Heart right ventricle (tissue), 16 donors: ENCODE measurements around the gene ARMC7. TPM values are rescaled to one million over a fixed set of nuclear protein-coding genes. Genes with fewer than 3 reads are reported as not detected.
A peak's percentile ranks its signal among the peaks of the same experiment; 100 is the strongest.

Source experiments
- ATAC-seq, 8 donors: fragments of 200-7000 bp; cut with Tn5 transposase; one replicate each; pipeline ENCODE4 v1.9.1; 2020; ENCODE audit warnings: mild to moderate bottlenecking in 8 of 8, moderate library complexity in 8 of 8, moderate number of reproducible peaks in 1 of 8
- DNase-seq, 2 donors: peaks; one replicate each; pipeline ENCODE4 v3.0.0-alpha.2; 2020
- H3K27ac ChIP-seq, 10 donors: fragments of 200-600 bp; sonication (generic) in 2 of 10; one replicate each; pipeline versions ENCODE4 v1.5.0 to v1.8.0; 2020 to 2022; ENCODE audit warnings: mild to moderate bottlenecking in 3 of 10
- H3K27me3 ChIP-seq, 7 donors: fragments of 200-600 bp; one replicate each; pipeline ENCODE4 v1.8.0; 2021 to 2022; ENCODE audit warnings: mild to moderate bottlenecking in 2 of 7
- H3K36me3 ChIP-seq, 9 donors: fragments of 200-600 bp; sonication (generic) in 1 of 9; one replicate each; pipeline versions ENCODE4 v1.5.0 to v1.8.0; 2020 to 2022; ENCODE audit warnings: mild to moderate bottlenecking in 2 of 9
- H3K4me1 ChIP-seq, 9 donors: fragments of 200-600 bp; sonication (generic) in 1 of 9; one replicate each; pipeline versions ENCODE4 v1.5.0 to v1.8.0; 2020 to 2022; ENCODE audit warnings: mild to moderate bottlenecking in 4 of 9
- H3K4me3 ChIP-seq, 10 donors: fragments of 200-600 bp; sonication (generic) in 2 of 10; one replicate each; pipeline versions ENCODE4 v1.5.0 to v1.8.0; 2020 to 2022; ENCODE audit warnings: mild to moderate bottlenecking in 7 of 10, moderate library complexity in 2 of 10
- H3K9me3 ChIP-seq, 11 donors: fragments of 200-600 bp in 10 of 11; sonication (generic) in 2 of 11; one replicate each; pipeline versions ENCODE4 v1.5.0 to v1.8.0; 2013 to 2022; ENCODE audit warnings: mild to moderate bottlenecking in 2 of 11, control low read depth in 1 of 11, moderate library complexity in 1 of 11
- WGBS, 2 donors: extraction: QIAGEN DNeasy Blood & Tissue Kit; methylation state at CpG; one replicate each; pipeline ENCODE4 v1.1.7; 2013; ENCODE audit warnings: inconsistent platforms in 1 of 2; 5-methylcytosine and 5-hydroxymethylcytosine counted together
- intact Hi-C, 10 donors: fragments of 100-400 bp; cut with DNase I; formaldehyde crosslinking; loops; one replicate each; pipeline versions ENCODE4 v1.11.1 to v1.14.2; 2022
- polyA plus RNA-seq, 2 donors: library from polyadenylated mRNA; stranded (reverse); fragments of 200-250 nt; gene quantifications; one replicate each; pipeline ENCODE4 v1.2.3, GENCODE V29; 2013
- total RNA-seq, 10 donors: library from RNA; stranded (reverse); fragmentation: NEBNext Ultra II Directional in 3 of 10; extraction: Animal tissue kit (Norgen Biotek cat#: 25700) in 3 of 10; gene quantifications; one replicate each; pipeline versions ENCODE4 v1.2.1 to v1.2.4, GENCODE V29; 2021 to 2023
- TF ChIP-seq, protein P1 (sequence below), 9 donors: fragments of 200-600 bp; sonication (generic) in 2 of 9; IDR thresholded peaks; one replicate each; pipeline versions ENCODE4 v1.5.0 to v1.8.0; 2021 to 2022; ENCODE audit warnings: antibody characterized with exemption in 9 of 9, mild to moderate bottlenecking in 5 of 9, moderate library complexity in 1 of 9
- donor health status: Arrhythmogenic right ventricular cardiomyopathy.
- donor health status: ischemic (EF 13 %, LVEDD 7.1; RV severe dilation, severe dysfunction).
- donor health status: healthy with polysubstance abuse.
- donor health status: DM: no; HTN: yes; CAD: no.
- donor health status: DM: no; HTN: no; CAD: no.
- donor health status: ischemic (EF 25% LVEDD 6.9; RV normal size, moderate dysfunction).
- donor health status: ischemic (EF 25% LVEDD 5.7; RV mildly dilated, moderate dysfunction).
- donor health status: healthy.
- donor health status: DM: yes; HTN: yes; CAD: no.
- donor health status: Ischemic cardiomyopathy.
- donor health status: ischemic (EF 35%, LVEDD 5.7; RV mildly dilated, moderate dysfunction).
- donor health status: nonischemic (EF 11% LVEDD 7.7; RV severe dilation, severe dysfunction).
- donor health status: DM: yes; HTN: yes; CAD: no.
- donor health status: PGD.
- donor health status: ischemic (EF 29% LVEDD 5.4; RV normal size, mild dysfunction).
- donor health status: nonischemic (EF 23%, LVEDD 6.1; RV moderate dilation, normal function).

ARMC7 gene
- total and polyA plus RNA-seq, 12 donors, result 3.1 to 7.9 (median 5.2) TPM

DNA sequence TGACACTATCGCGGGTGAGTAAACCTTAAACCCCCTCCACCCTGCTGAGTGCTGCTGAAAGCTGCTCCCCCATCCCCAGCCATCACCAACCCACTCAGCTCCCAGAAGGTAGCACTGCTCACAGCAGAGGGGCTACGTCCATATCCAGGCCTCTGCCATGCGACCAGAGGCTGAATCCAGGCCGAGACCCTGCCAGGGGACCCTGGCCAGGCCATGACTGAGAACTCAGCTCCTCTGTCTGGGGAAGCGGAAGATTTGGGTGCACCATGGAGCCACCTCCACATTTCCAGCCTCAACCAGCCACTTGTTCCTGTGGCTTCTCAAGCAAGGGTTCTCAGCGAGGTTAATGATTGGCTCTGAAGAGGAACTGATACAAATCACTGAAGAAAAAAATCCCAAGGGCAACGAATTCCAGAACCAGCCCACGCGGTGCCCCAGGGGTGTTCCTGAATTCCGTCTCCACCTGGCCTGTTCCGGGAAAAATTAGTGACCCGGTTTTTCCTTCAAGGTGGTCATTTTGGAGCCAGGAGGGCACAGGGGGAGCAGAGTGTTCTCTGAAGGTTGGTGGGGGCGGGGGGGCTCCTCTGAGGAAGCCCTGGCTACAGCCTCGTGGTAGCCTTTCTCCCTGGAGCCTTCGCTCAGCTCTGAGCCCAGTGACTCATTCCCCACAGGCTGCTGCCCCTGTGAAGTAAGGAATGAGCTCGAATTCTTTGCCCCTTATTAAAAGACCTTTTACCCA is 31.3 kb upstream of the ARMC7 start:
- peak in 4 of 8 donors; percentile 5 to 19 (median 12) for ATAC-seq

GRCh38 chr17:75079023-75079373 is 30.8 kb upstream of the ARMC7 start:
- WGBS, 2 donors, result 71% methylated on average over 8 of the region's 8 CpGs
- no peaks in the 10 kb centered on the region for H3K27me3 ChIP-seq
- H3K9me3 ChIP-seq, result no peaks in the 10 kb centered on the region
- DNase-seq (no peak), ATAC-seq (no peak)
- TF ChIP-seq, protein P1, sequence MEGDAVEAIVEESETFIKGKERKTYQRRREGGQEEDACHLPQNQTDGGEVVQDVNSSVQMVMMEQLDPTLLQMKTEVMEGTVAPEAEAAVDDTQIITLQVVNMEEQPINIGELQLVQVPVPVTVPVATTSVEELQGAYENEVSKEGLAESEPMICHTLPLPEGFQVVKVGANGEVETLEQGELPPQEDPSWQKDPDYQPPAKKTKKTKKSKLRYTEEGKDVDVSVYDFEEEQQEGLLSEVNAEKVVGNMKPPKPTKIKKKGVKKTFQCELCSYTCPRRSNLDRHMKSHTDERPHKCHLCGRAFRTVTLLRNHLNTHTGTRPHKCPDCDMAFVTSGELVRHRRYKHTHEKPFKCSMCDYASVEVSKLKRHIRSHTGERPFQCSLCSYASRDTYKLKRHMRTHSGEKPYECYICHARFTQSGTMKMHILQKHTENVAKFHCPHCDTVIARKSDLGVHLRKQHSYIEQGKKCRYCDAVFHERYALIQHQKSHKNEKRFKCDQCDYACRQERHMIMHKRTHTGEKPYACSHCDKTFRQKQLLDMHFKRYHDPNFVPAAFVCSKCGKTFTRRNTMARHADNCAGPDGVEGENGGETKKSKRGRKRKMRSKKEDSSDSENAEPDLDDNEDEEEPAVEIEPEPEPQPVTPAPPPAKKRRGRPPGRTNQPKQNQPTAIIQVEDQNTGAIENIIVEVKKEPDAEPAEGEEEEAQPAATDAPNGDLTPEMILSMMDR (IDR thresholded peaks at IDR 0.05), result no peak
- intact Hi-C loops, result loop anchor here in 1 of 10 donors (5.0 kb wide), 1 partner anchor 33 kb away; no protein-coding TSS in a partner anchor
- peak overlapping the region in 4 of 10 donors; percentile 87 to 90 (median 89) for H3K27ac ChIP-seq
- no peaks in the 10 kb centered on the region for H3K36me3 ChIP-seq
- no peak overlapping the region for H3K4me3 ChIP-seq
- H3K4me1 ChIP-seq, result peaks cover 7 to 46% (median 30%) of the 10 kb centered on the region in 9 donors

More for the DNA sequence above, 31.3 kb upstream of the ARMC7 start:
- H3K4me1 ChIP-seq, result peaks cover 7 to 41% (median 28%) of the 10 kb centered on the region in 9 donors
- H3K4me3 ChIP-seq, result peak overlapping the region in 1 of 10 donors; percentile 53
- no peaks in the 10 kb centered on the region for H3K27me3 ChIP-seq
- H3K36me3 ChIP-seq, result no peaks in the 10 kb centered on the region
- peak overlapping the region; percentile 70 to 90 (median 88) for H3K27ac ChIP-seq
- no peak for DNase-seq
- TF ChIP-seq, protein P1 (IDR thresholded peaks at IDR 0.05), result no peak
- H3K9me3 ChIP-seq, result no peaks in the 10 kb centered on the region
- intact Hi-C loops, result loop anchor here in 1 of 10 donors (5.0 kb wide), 1 partner anchor 34 kb away; no protein-coding TSS in a partner anchor
- 76% methylated on average over 17 of the region's 17 CpGs for WGBS, 2 donors

- no peak for DNase-seq
- WGBS, 2 donors, result 80 to 81% methylated on average over 13 of the region's 13 CpGs
These were observed 27.9 kb upstream of the ARMC7 start for GRCh38 chr17:75081611-75082540.

GRCh38 chr17:75082683-75083082 is 27.1 kb upstream of the ARMC7 start:
- ATAC-seq (no peak), DNase-seq (no peak)
- Histone ChIP-seq H3K36me3 (no peaks in the 10 kb centered on the region), H3K9me3 (no peaks in the 10 kb centered on the region), H3K27ac (no peak overlapping the region), H3K4me1 (peaks cover 9 to 45% (median 29%) of the 10 kb centered on the region in 9 donors), H3K4me3 (no peak overlapping the region), H3K27me3 (no peaks in the 10 kb centered on the region)
- WGBS, 2 donors, result 83 to 89% methylated on average over 6 of the region's 6 CpGs
- intact Hi-C loops, result no loop called here
- TF ChIP-seq, protein P1 (IDR thresholded peaks at IDR 0.05), result no peak

More at GRCh38 chr17:75081611-75082540, 27.9 kb upstream of the ARMC7 start:
- H3K9me3 ChIP-seq, result no peaks in the 10 kb centered on the region
- H3K27me3 ChIP-seq, result no peaks in the 10 kb centered on the region
- H3K4me3 ChIP-seq, result no peak overlapping the region
- TF ChIP-seq, protein P1 (IDR thresholded peaks at IDR 0.05), result no peak
- intact Hi-C loops, result no loop called here
- ATAC-seq, result no peak
- H3K4me1 ChIP-seq, result peaks cover 7 to 44% (median 30%) of the 10 kb centered on the region in 9 donors
- no peaks in the 10 kb centered on the region for H3K36me3 ChIP-seq
- H3K27ac ChIP-seq, result no peak overlapping the region
